ENCODE measurements around the gene SOX9. TPM values are rescaled to one million over a fixed set of nuclear protein-coding genes. Genes with fewer than 3 reads are reported as not detected.
"Not testable (repeated sequence)": the region's sequence is repeated elsewhere in the genome, so short reads cannot be mapped to it uniquely, and the experiment has no call there.

The SOX9 gene
- total RNA-seq, 2 donors from 2014 or later, result 52.3 to 74.2 TPM

DNA sequence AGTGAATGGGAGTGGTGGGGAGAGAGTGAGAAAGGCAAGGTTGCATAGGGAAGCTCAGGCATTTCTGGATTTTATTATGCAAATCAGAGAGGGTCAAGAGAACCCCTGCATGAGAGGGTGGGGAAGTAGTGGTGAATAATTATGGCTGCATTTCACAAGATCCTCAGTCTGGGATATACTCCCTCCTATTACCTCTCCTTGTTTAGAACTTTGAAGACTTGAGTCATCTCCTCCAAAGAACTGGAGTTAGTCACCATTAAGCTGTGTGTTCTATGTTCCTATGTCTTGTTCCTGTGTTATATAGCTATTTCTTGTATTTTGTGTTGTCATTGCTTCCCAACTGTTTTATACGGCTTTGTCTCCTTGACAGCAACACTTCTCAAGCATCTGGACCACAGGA lies 18.4 kb downstream of the SOX9 start:
- no peak overlapping the region for H3K9ac ChIP-seq (ENCODE audit: low read depth in 2 of 2, low read length in 2 of 2)

DNA sequence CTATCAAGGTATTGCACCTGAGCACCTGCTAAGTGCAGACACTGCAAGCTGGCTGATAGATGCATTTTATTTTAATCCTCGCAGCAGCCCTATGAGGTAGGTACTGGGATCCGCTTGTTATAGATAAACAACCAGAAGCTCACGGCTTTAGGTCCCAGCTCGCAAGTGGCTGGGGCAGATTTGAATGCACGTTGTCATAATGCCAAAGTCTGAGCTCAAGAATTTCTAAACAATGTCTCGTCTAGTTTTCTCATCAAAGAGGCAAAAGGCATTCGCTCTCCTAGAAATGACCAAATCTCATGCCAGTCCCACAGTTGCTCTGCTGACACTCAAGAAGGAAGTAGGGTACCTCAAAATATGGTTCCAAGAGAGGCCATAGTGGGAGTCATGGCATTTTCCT lies 20.5 kb downstream of the SOX9 start:
- Histone ChIP-seq H3K9me3 (no peaks in the 10 kb centered on the region), H3K27ac (no peak overlapping the region), H3K36me3 (no peaks in the 10 kb centered on the region), H3K4me3 (no peak overlapping the region), H3K9ac (ENCODE audit: low read depth in 2 of 2, low read length in 2 of 2) (no peak overlapping the region), H3K27me3 (no peaks in the 10 kb centered on the region), H3K4me1 (no peaks in the 10 kb centered on the region)
- TF ChIP-seq CTCF (IDR thresholded peaks at IDR 0.05), result no peak
- no peak for DNase-seq
- intact Hi-C loops (cut with DNase I), result no loop called here

More for the DNA sequence above, 18.4 kb downstream of the SOX9 start:
- Histone ChIP-seq H3K27ac (no peak overlapping the region), H3K9me3 (no peaks in the 10 kb centered on the region), H3K36me3 (no peaks in the 10 kb centered on the region), H3K27me3 (no peaks in the 10 kb centered on the region), H3K4me3 (no peak overlapping the region), H3K4me1 (no peaks in the 10 kb centered on the region)
- intact Hi-C loops (cut with DNase I), result no loop called here
- no peak for DNase-seq
- no peak for TF ChIP-seq CTCF (IDR thresholded peaks at IDR 0.05)

GRCh38 chr17:72142097-72142496 lies 21.3 kb downstream of the SOX9 start:
- H3K27ac ChIP-seq; H3K9me3 ChIP-seq; intact Hi-C loops (cut with DNase I); H3K9ac ChIP-seq (ENCODE audit: low read depth in 2 of 2, low read length in 2 of 2); DNase-seq; H3K4me3 ChIP-seq; H3K27me3 ChIP-seq; H3K36me3 ChIP-seq; H3K4me1 ChIP-seq: not testable (repeated sequence)

GRCh38 chr17:72142614-72143013 lies 21.8 kb downstream of the SOX9 start:
- no peaks in the 10 kb centered on the region for H3K36me3 ChIP-seq
- H3K27ac ChIP-seq, result peak overlapping the region; percentile 18
- no peaks in the 10 kb centered on the region for H3K27me3 ChIP-seq
- no peaks in the 10 kb centered on the region for H3K9me3 ChIP-seq
- H3K4me1 ChIP-seq, result no peaks in the 10 kb centered on the region
- DNase-seq, result no peak
- no peak for TF ChIP-seq CTCF (IDR thresholded peaks at IDR 0.05)
- no peak overlapping the region for H3K9ac ChIP-seq (ENCODE audit: low read depth in 2 of 2, low read length in 2 of 2)
- no peak overlapping the region for H3K4me3 ChIP-seq
- intact Hi-C loops (cut with DNase I), result no loop called here

GRCh38 chr17:72143245-72143644 lies 22.4 kb downstream of the SOX9 start:
- H3K9ac ChIP-seq (ENCODE audit: low read depth in 2 of 2, low read length in 2 of 2), result no peak overlapping the region
- DNase-seq, result peak; percentile 36
- no peaks in the 10 kb centered on the region for H3K27me3 ChIP-seq
- intact Hi-C loops (cut with DNase I), result no loop called here
- no peak for TF ChIP-seq CTCF (IDR thresholded peaks at IDR 0.05)
- no peaks in the 10 kb centered on the region for H3K4me1 ChIP-seq
- no peaks in the 10 kb centered on the region for H3K9me3 ChIP-seq
- peak overlapping the region; percentile 18 for H3K27ac ChIP-seq
- H3K36me3 ChIP-seq, result no peaks in the 10 kb centered on the region
- no peak overlapping the region for H3K4me3 ChIP-seq

DNA sequence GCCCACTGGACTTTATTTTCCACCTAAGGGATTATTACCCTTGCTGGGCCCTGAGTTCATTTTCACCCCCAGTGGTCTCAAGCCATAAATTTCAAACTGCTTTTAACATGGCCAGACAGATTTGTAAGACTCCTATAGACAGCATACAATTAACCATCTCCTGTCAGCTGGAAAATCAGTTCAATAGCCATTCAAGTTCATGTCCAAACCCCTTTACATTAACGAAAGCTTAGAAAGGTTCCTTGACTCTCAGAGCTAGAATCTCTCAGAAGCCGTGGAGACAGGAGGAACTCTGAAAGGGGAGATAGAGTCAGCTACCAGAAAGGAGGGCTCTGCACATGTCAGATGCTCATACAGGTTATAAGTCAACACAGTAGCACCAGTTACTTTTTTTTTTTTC lies 23.3 kb downstream of the SOX9 start:
- no peaks in the 10 kb centered on the region for H3K27me3 ChIP-seq

More for the DNA sequence above, 23.3 kb downstream of the SOX9 start:
- Histone ChIP-seq H3K4me1 (no peaks in the 10 kb centered on the region), H3K36me3 (no peaks in the 10 kb centered on the region), H3K9ac (ENCODE audit: low read depth in 2 of 2, low read length in 2 of 2) (no peak overlapping the region), H3K9me3 (no peaks in the 10 kb centered on the region), H3K27ac (no peak overlapping the region), H3K4me3 (no peak overlapping the region)
- DNase-seq, result no peak
- TF ChIP-seq CTCF (IDR thresholded peaks at IDR 0.05), result no peak
- intact Hi-C loops (cut with DNase I), result no loop called here

Data from colonic mucosa (tissue), 4 donors.